ENCODE results near the gene HMGN3.

The HMGN3 gene

DNA sequence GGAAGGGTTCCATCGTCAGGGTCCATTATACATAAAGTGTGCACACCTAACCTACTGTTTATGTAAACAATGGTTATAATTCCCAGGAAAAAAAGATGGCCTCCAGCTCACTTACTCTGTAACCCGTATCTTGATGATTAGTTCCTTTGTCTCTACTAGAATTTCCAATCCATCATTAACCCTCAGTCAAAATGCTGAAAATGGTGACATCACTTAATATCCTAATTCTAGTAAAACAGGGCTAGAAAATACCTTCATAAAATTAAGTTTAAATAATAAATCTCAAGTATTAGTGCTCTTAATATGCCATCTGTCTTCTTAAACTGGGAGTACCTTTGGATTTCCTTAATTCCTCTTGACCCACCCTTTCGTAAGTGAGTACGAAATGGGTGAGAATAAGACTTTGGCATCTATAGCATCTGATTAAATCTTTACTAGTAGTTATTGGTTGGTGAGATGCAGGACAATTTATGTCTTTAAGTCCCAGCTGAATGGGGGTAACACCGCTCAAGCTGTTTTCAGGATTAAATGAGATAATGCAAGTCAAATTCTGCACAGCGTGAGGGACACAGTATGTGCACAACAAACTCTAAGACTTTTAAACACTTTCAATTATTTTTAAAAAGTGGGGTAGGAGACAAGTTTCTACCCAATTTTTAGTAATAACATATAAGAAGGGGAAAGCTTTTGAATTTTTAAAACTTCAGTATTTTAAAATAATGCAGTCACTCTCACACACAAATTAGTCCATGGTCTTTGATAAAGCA is 1.6 kb downstream of the HMGN3 start:
- no peak for DNase-seq

DNA sequence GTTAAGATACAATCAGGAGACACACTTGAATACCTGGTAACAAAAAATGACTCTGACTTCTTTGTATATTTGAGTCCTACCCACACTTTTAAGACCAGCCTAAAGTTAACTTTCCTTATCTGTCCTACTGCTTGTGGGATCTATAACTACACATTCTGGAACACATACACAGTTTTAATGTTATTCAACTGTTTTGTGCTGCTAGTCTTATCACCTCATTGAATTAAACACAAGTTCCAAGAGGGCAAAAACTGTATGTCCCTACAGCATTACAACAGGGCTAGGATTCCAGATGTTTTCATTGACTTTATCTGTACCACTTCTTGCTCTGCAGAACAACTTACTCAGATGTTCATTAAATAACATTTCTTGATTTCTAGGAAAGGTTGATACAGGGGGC is 2.8 kb downstream of the HMGN3 start:
- DNase-seq = no peak

DNA sequence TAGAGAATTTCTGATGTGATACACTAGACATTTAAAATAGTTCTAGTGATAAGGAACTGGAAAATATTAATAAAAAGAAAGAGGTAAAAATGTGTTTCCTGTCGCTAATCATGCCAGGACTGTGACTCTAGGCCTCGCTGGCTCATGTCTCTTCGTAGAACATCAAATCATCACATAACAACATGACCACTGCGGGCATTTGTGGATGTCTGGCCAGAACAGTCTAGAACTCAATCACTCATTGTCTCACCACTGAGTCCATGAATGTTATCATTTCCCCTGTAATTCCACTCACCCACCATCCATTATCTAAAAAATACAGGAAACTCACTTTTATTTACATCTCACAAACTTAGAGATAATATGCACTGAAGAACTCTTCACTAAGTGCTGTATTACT is 3.4 kb downstream of the HMGN3 start:
- DNase-seq = no peak

GRCh38 chr6:79230149-79230548 is 4.3 kb downstream of the HMGN3 start:
- DNase-seq = no peak

GRCh38 chr6:79227445-79227844 is 7.0 kb downstream of the HMGN3 start:
- no peak for DNase-seq

- no peak for DNase-seq
Measured at GRCh38 chr6:79226660-79227059, 7.8 kb downstream of the HMGN3 start.

DNA sequence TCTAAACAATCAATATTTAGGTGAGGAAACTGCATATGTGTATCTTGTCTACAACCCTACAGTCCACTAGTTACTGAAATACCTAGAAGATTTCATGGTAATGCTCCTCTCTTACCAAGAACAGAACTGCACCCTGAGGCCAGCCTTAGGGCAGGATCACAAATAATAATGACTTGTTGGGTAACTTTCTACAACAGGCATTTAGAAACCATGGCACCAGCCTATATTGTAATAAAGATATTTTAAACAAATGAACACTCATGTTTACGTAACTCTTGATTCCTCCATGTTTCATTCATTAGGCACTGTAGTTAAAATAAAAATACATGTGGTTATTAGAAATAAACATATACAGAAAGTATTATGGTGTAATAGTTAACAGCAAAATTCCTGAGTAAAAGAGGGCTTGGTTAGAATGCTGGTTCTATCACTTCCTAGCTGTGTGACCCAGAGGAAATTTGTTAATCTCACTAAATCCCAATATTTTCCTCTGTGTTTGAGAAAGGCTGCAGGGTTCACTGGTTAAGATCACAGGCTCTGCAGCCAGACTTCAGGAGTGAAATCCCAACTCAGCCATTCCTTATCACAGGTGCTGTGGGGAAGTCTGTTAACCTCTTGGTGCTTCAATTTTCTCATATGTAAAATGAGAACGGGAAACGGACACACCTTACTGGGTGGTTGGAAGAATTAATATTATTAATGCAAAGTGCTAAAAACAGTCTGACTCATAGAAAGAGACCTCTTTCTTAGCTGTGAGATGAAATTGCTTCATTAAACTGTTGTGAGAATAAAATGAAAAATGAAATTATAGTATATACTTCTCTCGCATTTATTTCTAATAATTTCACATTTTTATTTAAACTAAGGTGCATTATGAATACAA is 8.5 kb downstream of the HMGN3 start:
- DNase-seq = no peak

DNA sequence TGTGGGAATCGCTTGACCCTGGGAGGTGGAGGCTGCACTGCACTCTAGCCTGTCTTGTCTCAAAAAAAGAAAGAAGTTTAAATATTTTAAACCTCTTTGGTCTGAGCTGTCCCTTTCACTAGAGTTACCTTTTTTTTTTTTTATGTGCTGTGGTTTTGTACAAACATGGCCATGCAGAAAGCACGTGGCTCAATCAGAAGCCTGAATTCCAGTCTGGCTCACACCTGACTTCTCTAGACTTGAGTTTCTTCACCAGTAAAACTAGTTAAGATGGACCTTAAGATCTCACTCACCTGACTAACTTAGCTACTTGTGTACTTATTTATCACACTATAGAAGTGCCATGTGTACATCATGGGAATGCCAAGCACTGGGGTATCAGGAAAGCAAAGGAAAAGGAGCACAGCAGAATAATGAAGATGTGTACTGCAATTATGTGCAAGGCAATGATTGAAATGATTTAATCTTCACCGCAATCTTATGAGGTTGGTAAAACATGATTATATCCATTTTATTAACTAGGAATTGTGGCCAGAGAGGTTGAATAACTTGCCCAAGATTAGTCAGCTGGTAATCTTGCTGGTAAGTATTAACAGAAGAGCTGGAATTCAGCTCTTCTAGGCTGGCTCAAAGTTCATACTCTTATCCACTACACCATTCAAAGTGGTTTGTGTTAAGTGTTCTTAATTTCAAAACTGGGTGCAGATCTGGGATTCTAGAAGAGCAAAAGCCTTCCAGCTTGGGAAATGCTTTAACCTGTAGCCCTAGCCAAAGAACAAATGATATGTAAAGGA is 10.7 kb downstream of the HMGN3 start:
- no peak for DNase-seq

DNA sequence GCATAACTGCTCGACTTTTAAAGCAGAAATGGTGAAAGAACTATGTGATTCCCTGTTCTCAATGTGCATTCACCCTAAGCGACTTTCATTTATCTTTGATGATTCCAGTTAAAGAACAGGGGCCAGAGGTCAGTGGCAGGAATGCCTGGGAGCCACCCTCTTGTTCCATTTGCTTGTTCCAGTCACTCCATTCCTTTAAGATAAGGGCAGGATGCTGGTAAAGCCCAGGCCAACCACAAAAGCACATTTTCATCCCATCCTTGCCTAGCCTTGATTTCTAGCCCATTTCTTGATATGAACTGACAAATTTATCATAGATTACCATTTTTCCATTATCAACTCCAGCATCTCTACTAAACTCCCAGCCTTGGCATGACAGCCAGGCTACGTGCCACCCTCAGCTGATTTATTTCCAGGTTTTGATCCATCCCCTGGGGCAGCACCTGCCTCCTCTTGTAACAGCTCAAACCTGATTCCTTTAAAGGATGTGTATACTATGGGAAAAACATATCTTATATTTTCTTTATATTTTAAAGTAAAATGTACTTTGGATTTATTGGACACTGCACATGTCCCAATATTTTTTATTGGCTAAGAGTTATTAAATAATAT is 19.2 kb downstream of the HMGN3 start:
- DNase-seq = no peak

DNA sequence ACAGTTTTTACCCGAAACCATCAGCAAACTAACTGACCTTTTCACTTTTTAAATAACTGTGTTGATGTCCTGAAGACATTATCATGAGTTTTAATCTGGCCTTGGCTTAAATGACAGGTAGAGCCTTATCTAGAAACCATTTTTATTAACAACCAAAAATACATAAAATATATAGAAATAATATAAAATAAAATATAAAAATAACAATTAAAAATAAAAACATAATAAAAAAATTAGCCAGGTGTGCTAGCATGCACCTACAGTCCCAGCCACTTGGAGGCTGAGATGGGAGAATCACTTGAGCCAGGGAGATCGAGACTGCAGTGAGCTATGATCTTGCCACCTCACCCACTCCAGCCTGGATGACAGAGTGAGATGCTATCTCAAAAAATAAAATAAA is 21.6 kb downstream of the HMGN3 start:
- DNase-seq = no peak

- no peak for DNase-seq
Measured at GRCh38 chr6:79208816-79209215, 25.7 kb downstream of the HMGN3 start.

DNA sequence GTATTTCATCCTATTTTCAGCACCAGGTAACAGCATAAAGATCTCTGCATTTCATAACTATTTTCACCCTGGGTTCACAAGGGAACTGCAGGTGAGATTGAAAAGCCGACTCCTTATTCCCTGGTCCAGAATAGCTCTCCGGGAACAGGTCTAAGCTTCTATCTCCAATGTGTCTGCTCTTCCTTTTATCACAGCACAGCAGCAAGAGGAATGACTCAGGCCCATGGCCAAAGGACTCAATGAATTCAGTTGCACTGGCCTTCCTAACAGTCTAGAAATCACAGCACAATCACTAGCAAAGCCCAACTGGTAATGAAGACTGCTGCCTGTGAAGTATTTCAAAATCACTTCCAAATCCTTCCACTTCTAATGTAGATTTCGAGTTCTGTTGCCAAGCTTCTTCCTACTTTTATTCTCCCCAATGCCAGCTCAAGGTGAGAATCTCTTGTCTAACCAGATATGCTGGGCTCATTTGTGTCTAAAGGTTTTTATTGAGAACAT is 30.7 kb downstream of the HMGN3 start:
- no peak for DNase-seq

DNA sequence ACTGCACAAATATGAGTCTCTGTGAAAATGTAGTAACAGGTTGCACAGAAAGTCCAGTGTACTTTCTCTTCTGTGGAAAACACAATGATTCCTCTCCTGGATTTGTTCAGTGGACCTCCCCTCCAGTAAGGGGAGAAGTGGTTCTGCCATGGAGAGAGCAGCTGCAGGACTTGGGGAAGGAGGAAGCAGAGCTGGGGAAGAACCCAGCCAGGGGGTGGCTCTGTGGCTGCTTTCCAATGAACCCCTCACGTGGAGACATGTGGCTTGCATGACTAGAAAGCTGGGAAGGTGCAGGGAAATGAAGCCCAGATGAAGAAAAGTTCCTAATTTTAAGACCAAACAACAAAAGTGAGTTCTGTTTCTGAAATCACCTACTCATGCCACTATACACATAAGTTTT is 31.9 kb downstream of the HMGN3 start:
- no peak for DNase-seq

DNA sequence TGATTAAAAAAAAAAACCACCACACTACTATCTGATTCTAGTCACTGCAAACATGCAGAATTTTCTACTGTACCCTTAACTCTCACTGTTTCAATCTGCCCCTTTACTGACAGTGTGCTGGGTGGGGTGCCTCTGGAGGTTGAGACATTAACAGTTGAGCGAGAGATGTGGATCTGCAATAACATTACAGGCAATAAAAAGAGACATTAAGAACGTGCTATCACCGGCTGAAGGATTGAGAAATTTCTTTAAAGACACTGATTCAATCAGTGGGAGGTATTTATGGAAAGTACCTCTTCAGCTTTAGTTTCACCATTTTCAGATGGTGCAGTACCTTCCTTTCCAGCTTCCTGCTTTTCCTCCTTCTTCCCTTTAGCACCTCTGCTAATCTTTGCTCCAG is 32.5 kb downstream of the HMGN3 start:
- DNase-seq = peak in 1 of 5 experiments; percentile 3

DNA sequence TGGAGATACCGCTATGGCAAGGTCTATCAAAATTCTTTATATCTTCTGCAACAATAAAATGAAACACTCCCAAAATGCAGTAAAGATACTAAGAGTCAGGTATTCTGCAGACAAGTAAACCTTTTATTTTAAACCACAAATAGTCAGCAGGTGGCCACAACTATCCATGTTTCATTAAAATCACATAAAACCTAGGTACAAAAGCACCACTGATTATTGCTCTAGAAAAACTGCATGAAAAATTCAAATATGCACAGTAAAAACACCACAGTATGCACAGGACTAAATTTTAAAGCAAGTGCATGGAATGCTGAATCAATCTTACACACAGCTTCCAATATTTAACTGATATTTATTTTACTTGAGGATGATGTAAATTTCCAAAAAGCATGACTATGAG is 33.3 kb downstream of the HMGN3 start:
- no peak for DNase-seq

GRCh38 chr6:79196912-79197311 is 37.6 kb downstream of the HMGN3 start:
- no peak for DNase-seq

GRCh38 chr6:79193971-79194370 is 40.5 kb downstream of the HMGN3 start:
- DNase-seq = no peak

DNA sequence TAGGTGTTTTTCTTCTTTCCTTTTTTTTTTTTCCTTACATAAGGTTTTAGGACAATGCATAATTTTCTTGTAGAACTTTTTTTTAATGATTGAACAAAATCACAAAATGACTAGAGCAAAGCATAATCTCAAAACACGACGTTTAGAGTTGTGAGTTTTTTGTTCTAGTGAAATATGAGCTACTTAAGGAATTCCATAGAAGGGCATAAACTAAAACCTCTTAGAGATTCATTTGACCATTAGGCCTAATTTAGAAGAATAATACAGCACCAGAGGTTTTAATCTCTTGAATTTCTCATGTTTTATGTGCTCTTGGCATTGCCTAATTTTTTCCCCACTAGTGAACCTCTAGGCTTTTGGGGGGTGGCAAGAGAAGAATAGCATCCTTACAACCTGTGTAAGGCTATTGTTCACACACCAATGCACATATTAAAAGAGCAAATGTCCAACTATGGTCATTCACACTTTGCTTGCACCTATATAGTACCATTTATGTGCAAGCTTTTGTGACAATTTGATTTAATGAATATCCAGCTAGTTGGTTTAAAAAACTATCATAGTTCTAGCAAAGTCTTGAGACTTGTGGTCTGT is 44.6 kb downstream of the HMGN3 start:
- no peak for DNase-seq

GRCh38 chr6:79188885-79189480 is 45.5 kb downstream of the HMGN3 start:
- no peak for DNase-seq

GRCh38 chr6:79188107-79188506 is 46.4 kb downstream of the HMGN3 start:
- DNase-seq = no peak

GRCh38 chr6:79186564-79186963 is 47.9 kb downstream of the HMGN3 start:
- no peak for DNase-seq

- no peak for DNase-seq
Measured at GRCh38 chr6:79184641-79185040, 49.8 kb downstream of the HMGN3 start.

All from T-helper 2 cell (primary cell).